Ovary (tissue), 3 donors: ENCODE results near the gene PMFBP1.

Experiments
- EP300 ChIP-seq: sonication (generic); formaldehyde crosslinking; IDR thresholded peaks from one replicate; pipeline ENCODE4 v1.6.1; 2017; ENCODE audit warnings: antibody characterized with exemption
- POLR2A ChIP-seq: fragments of 450-650 bp; IDR thresholded peaks from one replicate; pipeline ENCODE4 v1.6.1; 2017; ENCODE audit warnings: antibody characterized with exemption, mild to moderate bottlenecking, moderate library complexity
- TF ChIP-seq, protein P1 (sequence below), 3 donors: fragments of 450-650 bp in 2 of 3; fragments of 200-600 bp in 1 of 3; IDR thresholded peaks; one replicate each; pipeline versions ENCODE4 v1.5.1 to v1.8.0; 2016 to 2022; ENCODE audit warnings: antibody characterized with exemption in 3 of 3, mild to moderate bottlenecking in 1 of 3
- donor health status: DM: no; HTN: no; CAD: no.

DNA sequence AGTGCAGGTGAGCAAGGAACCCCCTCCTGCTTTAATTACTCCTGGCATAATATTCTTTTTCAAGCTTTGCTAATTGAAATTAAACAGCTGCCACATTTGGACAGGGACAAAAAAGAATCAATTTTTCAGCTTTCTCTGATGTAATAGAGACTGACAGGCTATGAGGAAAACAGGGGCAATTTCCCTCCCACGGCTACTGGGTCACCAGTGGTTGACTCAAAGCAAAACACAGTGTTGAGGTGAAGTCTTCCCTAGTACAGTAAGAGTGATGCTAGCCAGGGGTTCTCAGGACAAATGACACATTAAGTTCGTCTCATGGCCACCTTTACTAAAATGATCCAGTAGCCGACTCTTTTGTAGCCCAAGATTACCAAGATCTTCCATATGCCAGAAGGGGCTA lies 38.6 kb upstream of the PMFBP1 start:
- TF ChIP-seq EP300 (no peak), POLR2A (no peak)
- TF ChIP-seq, protein P1, sequence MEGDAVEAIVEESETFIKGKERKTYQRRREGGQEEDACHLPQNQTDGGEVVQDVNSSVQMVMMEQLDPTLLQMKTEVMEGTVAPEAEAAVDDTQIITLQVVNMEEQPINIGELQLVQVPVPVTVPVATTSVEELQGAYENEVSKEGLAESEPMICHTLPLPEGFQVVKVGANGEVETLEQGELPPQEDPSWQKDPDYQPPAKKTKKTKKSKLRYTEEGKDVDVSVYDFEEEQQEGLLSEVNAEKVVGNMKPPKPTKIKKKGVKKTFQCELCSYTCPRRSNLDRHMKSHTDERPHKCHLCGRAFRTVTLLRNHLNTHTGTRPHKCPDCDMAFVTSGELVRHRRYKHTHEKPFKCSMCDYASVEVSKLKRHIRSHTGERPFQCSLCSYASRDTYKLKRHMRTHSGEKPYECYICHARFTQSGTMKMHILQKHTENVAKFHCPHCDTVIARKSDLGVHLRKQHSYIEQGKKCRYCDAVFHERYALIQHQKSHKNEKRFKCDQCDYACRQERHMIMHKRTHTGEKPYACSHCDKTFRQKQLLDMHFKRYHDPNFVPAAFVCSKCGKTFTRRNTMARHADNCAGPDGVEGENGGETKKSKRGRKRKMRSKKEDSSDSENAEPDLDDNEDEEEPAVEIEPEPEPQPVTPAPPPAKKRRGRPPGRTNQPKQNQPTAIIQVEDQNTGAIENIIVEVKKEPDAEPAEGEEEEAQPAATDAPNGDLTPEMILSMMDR (IDR thresholded peaks at IDR 0.05) = no peak
